ENCODE data around the gene DDX41.
"Not testable (repeated sequence)": the region's sequence is repeated elsewhere in the genome, so short reads cannot be mapped to it uniquely, and the experiment has no call there.

The DDX41 gene

GRCh38 chr5:177497292-177498012 is 19.3 kb downstream of the DDX41 start, which contains the start of gene PDLIM7:
Gene PDLIM7 (minus strand): TSS chr5:177497604. CDS start chr5:177496512, 1,092 bp downstream.
- peak; percentile 96 for FAIRE-seq

GRCh38 chr5:177496727-177497291 is 20.0 kb downstream of the DDX41 start:
- no peak for FAIRE-seq

- no peak for FAIRE-seq
Observed at GRCh38 chr5:177496070-177496726, 20.6 kb downstream of the DDX41 start.

GRCh38 chr5:177495243-177496060 is 21.3 kb downstream of the DDX41 start:
- peak; percentile 92 for FAIRE-seq

- no peak for FAIRE-seq
Observed at GRCh38 chr5:177494346-177495195, 22.2 kb downstream of the DDX41 start.

GRCh38 chr5:177493795-177494345 is 22.9 kb downstream of the DDX41 start:
- FAIRE-seq = no peak

- FAIRE-seq = no peak
Observed at GRCh38 chr5:177492841-177493240, 23.9 kb downstream of the DDX41 start.

- no peak for FAIRE-seq
Observed at GRCh38 chr5:177491983-177492746, 24.6 kb downstream of the DDX41 start.

- no peak for FAIRE-seq
Observed at GRCh38 chr5:177491429-177491945, 25.3 kb downstream of the DDX41 start.

GRCh38 chr5:177490992-177491391 is 25.8 kb downstream of the DDX41 start:
- FAIRE-seq = no peak

GRCh38 chr5:177490311-177490991 is 26.3 kb downstream of the DDX41 start:
- no peak for FAIRE-seq

GRCh38 chr5:177489119-177489716 is 27.5 kb downstream of the DDX41 start:
- no peak for FAIRE-seq

GRCh38 chr5:177487975-177488374 is 28.8 kb downstream of the DDX41 start:
- no peak for FAIRE-seq

- no peak for FAIRE-seq
Observed at GRCh38 chr5:177487144-177487543, 29.6 kb downstream of the DDX41 start.

- FAIRE-seq = no peak
Observed at GRCh38 chr5:177486256-177486655, 30.5 kb downstream of the DDX41 start.

GRCh38 chr5:177485753-177486152 is 31.0 kb downstream of the DDX41 start:
- not testable (repeated sequence) for FAIRE-seq

- no peak for FAIRE-seq
Observed at GRCh38 chr5:177484902-177485549, 31.7 kb downstream of the DDX41 start.

GRCh38 chr5:177483994-177484901 is 32.5 kb downstream of the DDX41 start:
- FAIRE-seq = no peak
